Neutrophil (primary cell): ENCODE results near the gene RSRC2.

Source experiments
- H3K27ac ChIP-seq: fragments of 200-600 bp; sonication (generic); 2 replicates; pipeline ENCODE4 v1.5.1; 2016; ENCODE audit warnings: mild to moderate bottlenecking, moderate library complexity
- H3K27me3 ChIP-seq: fragments of 200-600 bp; sonication (generic); 2 replicates; pipeline ENCODE4 v1.6.0; 2016; ENCODE audit warnings: mild to moderate bottlenecking
- H3K36me3 ChIP-seq: fragments of 200-600 bp; sonication (generic); 2 replicates; pipeline ENCODE4 v1.5.1; 2017
- H3K4me1 ChIP-seq, 2 experiments: fragments of 200-600 bp in 1 of 2; sonication (generic) in 1 of 2; 1 replicate in 1 of 2; 2 replicates in 1 of 2; pipeline versions ENCODE4 v1.5.1 to v1.6.1; 2013 to 2016; ENCODE audit warnings: low read depth in 1 of 2, low read length in 1 of 2, mild to moderate bottlenecking in 1 of 2, moderate library complexity in 1 of 2; ENCODE audit not compliant: control insufficient read depth in 1 of 2, insufficient read depth in 1 of 2
- H3K4me3 ChIP-seq, 2 experiments: fragments of 200-600 bp in 1 of 2; sonication (generic) in 1 of 2; 1 replicate in 1 of 2; 2 replicates in 1 of 2; pipeline ENCODE4 v1.5.1; 2013 to 2016; ENCODE audit warnings: low read depth in 1 of 2, low read length in 1 of 2, mild to moderate bottlenecking in 1 of 2, moderate library complexity in 1 of 2
- H3K9me3 ChIP-seq: fragments of 200-600 bp; sonication (generic); 2 replicates; pipeline ENCODE4 v1.5.1; 2016
- CTCF ChIP-seq: fragments of 200-600 bp; sonication (generic); IDR thresholded peaks from 2 replicates; pipeline ENCODE4 v1.5.1; 2016; ENCODE audit warnings: antibody characterized with exemption

RSRC2 gene

GRCh38 chr12:122460641-122461040 lies 66.1 kb downstream of the RSRC2 start:
- Histone ChIP-seq H3K27me3 (no peaks in the 10 kb centered on the region), H3K27ac (no peak overlapping the region), H3K9me3 (no peaks in the 10 kb centered on the region), H3K4me3 (no peak overlapping the region), H3K4me1 (no peaks in the 10 kb centered on the region), H3K36me3 (no peaks in the 10 kb centered on the region)
- TF ChIP-seq CTCF, result no peak

GRCh38 chr12:122460061-122460460 lies 66.7 kb downstream of the RSRC2 start:
- Histone ChIP-seq H3K4me3 (no peak overlapping the region), H3K36me3 (no peaks in the 10 kb centered on the region), H3K9me3 (no peaks in the 10 kb centered on the region), H3K4me1 (no peaks in the 10 kb centered on the region), H3K27ac (no peak overlapping the region), H3K27me3 (no peaks in the 10 kb centered on the region)
- TF ChIP-seq CTCF, result no peak

- Histone ChIP-seq H3K4me3 (no peak overlapping the region), H3K36me3 (no peaks in the 10 kb centered on the region), H3K4me1 (no peaks in the 10 kb centered on the region), H3K9me3 (no peaks in the 10 kb centered on the region), H3K27ac (no peak overlapping the region), H3K27me3 (no peaks in the 10 kb centered on the region)
- TF ChIP-seq CTCF, result no peak
Observed at GRCh38 chr12:122459211-122459610, 67.5 kb downstream of the RSRC2 start.

- TF ChIP-seq CTCF, result no peak
- H3K27me3 ChIP-seq, result no peaks in the 10 kb centered on the region
- no peak overlapping the region for H3K27ac ChIP-seq
- no peaks in the 10 kb centered on the region for H3K9me3 ChIP-seq
- H3K4me3 ChIP-seq, result no peak overlapping the region
- H3K36me3 ChIP-seq, result no peaks in the 10 kb centered on the region
- peaks cover 0 to 4% of the 10 kb centered on the region in 2 experiments for H3K4me1 ChIP-seq
Observed at GRCh38 chr12:122458105-122459035, 68.4 kb downstream of the RSRC2 start.

GRCh38 chr12:122457627-122458026 lies 69.1 kb downstream of the RSRC2 start:
- no peak for TF ChIP-seq CTCF
- H3K4me3 ChIP-seq, result no peak overlapping the region

More at GRCh38 chr12:122457627-122458026, 69.1 kb downstream of the RSRC2 start:
- H3K4me1 ChIP-seq, result peaks cover 0 to 4% of the 10 kb centered on the region in 2 experiments
- no peaks in the 10 kb centered on the region for H3K27me3 ChIP-seq
- no peaks in the 10 kb centered on the region for H3K36me3 ChIP-seq
- no peaks in the 10 kb centered on the region for H3K9me3 ChIP-seq
- no peak overlapping the region for H3K27ac ChIP-seq
